HEK293 (cell line): ENCODE results near the gene FOXRED2.

Experiments used
- CTCF ChIA-PET: fragments of 350-600 bp; formaldehyde crosslinking; extraction: SDS; loops from one replicate; lab custom pipeline; 2021; ENCODE audit warnings: antibody characterized with exemption; lab: Yijun Ruan, JAX
- POLR2A ChIA-PET: fragments of 300-600 bp; formaldehyde crosslinking; extraction: SDS; loops from one replicate; lab custom pipeline; 2020; ENCODE audit warnings: antibody characterized with exemption, inconsistent platforms; lab: Yijun Ruan, JAX
- H3K27ac ChIP-seq: fragments of 200-500 bp; sonication (Bioruptor generic); 2 replicates; pipeline ENCODE4 v1.5.1; 2014; ENCODE audit warnings: low read depth, low read length, control low read depth, inconsistent platforms; ENCODE audit errors: extremely low read depth
- H3K36me3 ChIP-seq, 2 experiments: fragments of 200-500 bp in 1 of 2; sonication (Bioruptor generic) in 1 of 2; 1 replicate in 1 of 2; 2 replicates in 1 of 2; pipeline ENCODE4 v1.5.1; 2014 to 2017; ENCODE audit warnings: inconsistent platforms in 2 of 2, low read length in 2 of 2; ENCODE audit not compliant: control insufficient read depth in 2 of 2, insufficient read depth in 1 of 2
- H3K4me1 ChIP-seq: fragments of 200-500 bp; sonication (Bioruptor generic); 2 replicates; pipeline ENCODE4 v1.5.1; 2014; ENCODE audit warnings: mild to moderate bottlenecking, low read length, inconsistent platforms; ENCODE audit not compliant: control insufficient read depth, insufficient read depth
- H3K4me3 ChIP-seq: 2 replicates; pipeline ENCODE4 v1.5.1; 2011; ENCODE audit warnings: low read depth, mild to moderate bottlenecking, control low read depth, low read length, moderate library complexity
- H3K9me3 ChIP-seq: fragments of 200-500 bp; sonication (Bioruptor generic); 2 replicates; pipeline ENCODE4 v1.5.1; 2014; ENCODE audit warnings: low read depth, low read length, inconsistent platforms; ENCODE audit not compliant: control insufficient read depth, insufficient read depth
- BCL11A ChIP-seq: fragments of 450-650 bp; formaldehyde crosslinking; IDR thresholded peaks from 2 replicates; pipeline ENCODE4 v1.5.1; 2016; ENCODE audit warnings: low read depth, missing biosample characterization, missing genetic modification characterization
- GFI1B ChIP-seq: fragments of 450-650 bp; formaldehyde crosslinking; IDR thresholded peaks from 2 replicates; pipeline ENCODE4 v1.5.1; 2016; ENCODE audit warnings: missing biosample characterization, missing genetic modification characterization
- KLF1 ChIP-seq: fragments of 450-650 bp; formaldehyde crosslinking; IDR thresholded peaks from 2 replicates; pipeline ENCODE4 v1.5.1; 2016; ENCODE audit warnings: missing biosample characterization, missing genetic modification characterization
- ZNF140 ChIP-seq: fragments of 450-650 bp; formaldehyde crosslinking; IDR thresholded peaks from 2 replicates; pipeline ENCODE4 v1.5.1; 2016; ENCODE audit warnings: missing biosample characterization, missing genetic modification characterization
- ZNF16 ChIP-seq: fragments of 450-650 bp; formaldehyde crosslinking; IDR thresholded peaks from 2 replicates; pipeline ENCODE4 v1.5.1; 2016; ENCODE audit warnings: low read depth, missing biosample characterization, missing genetic modification characterization
- ZNF2 ChIP-seq: fragments of 450-650 bp; formaldehyde crosslinking; IDR thresholded peaks from 2 replicates; pipeline ENCODE4 v1.5.1; 2016; ENCODE audit warnings: missing biosample characterization, missing genetic modification characterization
- ZNF211 ChIP-seq: fragments of 450-650 bp; formaldehyde crosslinking; IDR thresholded peaks from 2 replicates; pipeline ENCODE4 v1.5.1; 2016; ENCODE audit warnings: low read depth, missing biosample characterization, missing genetic modification characterization
- ZNF37A ChIP-seq: fragments of 450-650 bp; IDR thresholded peaks from 2 replicates; pipeline ENCODE4 v1.5.1; 2018; ENCODE audit warnings: missing biosample characterization, missing genetic modification characterization
- ZNF391 ChIP-seq: fragments of 450-650 bp; formaldehyde crosslinking; IDR thresholded peaks from 2 replicates; pipeline ENCODE4 v1.5.1; 2016; ENCODE audit warnings: low read depth, missing biosample characterization, missing genetic modification characterization, borderline replicate concordance
- ZNF423 ChIP-seq: fragments of 450-650 bp; formaldehyde crosslinking; IDR thresholded peaks from 2 replicates; pipeline ENCODE4 v1.5.1; 2016; ENCODE audit warnings: missing biosample characterization, missing genetic modification characterization
- ZNF555 ChIP-seq: fragments of 450-650 bp; formaldehyde crosslinking; conservative IDR thresholded peaks from 2 replicates; pipeline ENCODE4 v1.5.1; 2017; ENCODE audit warnings: missing biosample characterization, mild to moderate bottlenecking, missing genetic modification characterization, inconsistent platforms
- ZNF561 ChIP-seq: fragments of 450-650 bp; IDR thresholded peaks from 2 replicates; pipeline ENCODE4 v1.5.1; 2018; ENCODE audit warnings: missing biosample characterization, missing genetic modification characterization, borderline replicate concordance
- ZNF585B ChIP-seq: fragments of 450-650 bp; formaldehyde crosslinking; IDR thresholded peaks from 2 replicates; pipeline ENCODE4 v1.5.1; 2016; ENCODE audit warnings: missing biosample characterization, missing genetic modification characterization
- ZNF76 ChIP-seq: fragments of 450-650 bp; formaldehyde crosslinking; IDR thresholded peaks from 2 replicates; pipeline ENCODE4; 2016; ENCODE audit warnings: low read depth, missing biosample characterization, missing genetic modification characterization, borderline replicate concordance
- TF ChIP-seq, protein P1 (sequence below): fragments of 450-650 bp; formaldehyde crosslinking; IDR thresholded peaks from 2 replicates; pipeline ENCODE4 v1.5.1; 2016; ENCODE audit warnings: missing biosample characterization, missing genetic modification characterization, low read depth
- TF ChIP-seq, protein P2 (sequence below): fragments of 450-650 bp; formaldehyde crosslinking; IDR thresholded peaks from 2 replicates; pipeline ENCODE4 v1.5.1; 2016; ENCODE audit warnings: missing biosample characterization, missing genetic modification characterization
- TF ChIP-seq, protein P3 (sequence below): fragments of 450-650 bp; formaldehyde crosslinking; conservative IDR thresholded peaks from 2 replicates; pipeline ENCODE4 v1.5.1; 2016; ENCODE audit warnings: low read depth, missing biosample characterization, missing genetic modification characterization
- TF ChIP-seq, protein P4 (sequence below): fragments of 450-650 bp; formaldehyde crosslinking; IDR thresholded peaks from 2 replicates; pipeline ENCODE4 v1.5.1; 2016; ENCODE audit warnings: missing biosample characterization, missing genetic modification characterization
- TF ChIP-seq, protein P5 (sequence below): fragments of 450-650 bp; formaldehyde crosslinking; IDR thresholded peaks from 2 replicates; pipeline ENCODE4 v1.5.1; 2016; ENCODE audit warnings: missing biosample characterization, missing genetic modification characterization, borderline replicate concordance
- TF ChIP-seq, protein P6 (sequence below): fragments of 450-650 bp; formaldehyde crosslinking; IDR thresholded peaks from 2 replicates; pipeline ENCODE4 v1.5.1; 2017; ENCODE audit warnings: missing biosample characterization, missing genetic modification characterization

FOXRED2 gene

DNA sequence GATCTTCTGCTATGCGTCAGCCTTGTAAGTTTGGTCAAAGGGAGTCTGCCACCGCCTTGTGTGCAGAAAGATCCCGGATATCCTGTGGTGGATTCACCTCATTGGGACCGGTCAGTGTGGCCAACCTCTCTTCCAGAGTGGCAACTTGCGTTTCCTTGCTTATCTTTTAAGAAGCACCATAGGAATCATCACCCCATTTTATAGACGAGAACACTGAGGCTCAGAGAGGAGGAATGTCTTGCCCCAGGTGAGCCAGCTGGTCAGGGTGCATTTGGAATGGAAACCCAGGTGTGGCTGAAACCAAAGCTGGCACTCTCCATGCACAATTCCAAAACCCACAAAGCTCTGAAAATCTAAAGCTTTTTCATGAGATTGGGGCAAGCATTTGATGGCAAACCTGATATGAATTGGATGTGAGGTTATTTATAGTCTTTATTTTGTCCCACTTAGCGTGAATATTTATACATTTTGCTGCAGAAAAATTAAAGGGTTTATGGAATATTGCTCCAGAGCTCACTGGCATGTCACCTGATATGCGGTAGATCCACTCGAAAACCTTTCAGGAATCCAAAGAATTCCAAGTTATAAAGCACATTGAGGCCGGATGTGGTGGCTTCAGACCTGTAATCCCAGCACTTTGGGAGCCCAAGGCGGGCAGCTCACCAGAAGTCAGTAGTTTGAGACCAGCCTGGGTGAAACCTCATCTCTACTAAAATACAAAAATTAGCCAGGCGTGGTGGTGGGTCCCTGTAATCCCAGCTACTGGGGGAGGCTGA is 34.2 kb upstream of the FOXRED2 start:
- H3K9me3 ChIP-seq = no peaks in the 10 kb centered on the region
- CTCF ChIA-PET = interaction anchor here (0.6 to 2.9 kb wide), 6 partner anchors 10 to 396 kb away, joined by 3 to 29 read pairs (median 4); no protein-coding TSS in a partner anchor
- no peaks in the 10 kb centered on the region for H3K36me3 ChIP-seq
- no peaks in the 10 kb centered on the region for H3K4me1 ChIP-seq
- TF ChIP-seq ZNF76 (no peak), ZNF555 (tag by site-specific recombination) (no peak), ZNF423 (no peak)
- no peak overlapping the region for H3K4me3 ChIP-seq
- no peak overlapping the region for H3K27ac ChIP-seq
- POLR2A ChIA-PET = interaction anchor here (0.8 to 1.3 kb wide), 2 partner anchors 12 to 235 kb away, joined by 3 read pairs; partner anchors contain the start of genes EIF3D and IFT27

DNA sequence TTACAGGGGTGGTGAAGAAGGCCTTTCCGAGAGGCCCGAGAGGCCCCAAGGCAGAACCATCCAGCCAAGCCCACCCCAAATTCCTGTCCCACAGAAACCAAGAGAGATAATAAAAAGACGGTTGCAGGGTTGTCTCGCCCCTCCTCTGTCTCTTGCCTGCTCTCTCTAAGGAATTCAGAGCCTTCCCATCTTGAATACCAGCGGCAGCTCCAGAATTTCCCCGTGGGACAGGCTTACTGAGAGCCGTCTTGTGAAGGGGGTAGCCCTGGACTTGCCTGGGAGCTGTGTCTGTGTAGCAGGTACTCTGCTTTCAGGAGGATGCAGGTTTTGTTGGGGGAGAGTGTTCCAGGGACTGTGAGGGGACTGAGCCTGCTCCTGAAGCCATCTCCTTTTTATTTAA is 31.7 kb upstream of the FOXRED2 start:
- ChIA-PET CTCF (interaction anchor here (0.6 to 2.6 kb wide), 5 partner anchors 28 to 318 kb away, joined by 3 to 15 read pairs (median 3); no protein-coding TSS in a partner anchor), POLR2A (no interaction called here)
- Histone ChIP-seq H3K4me1 (no peaks in the 10 kb centered on the region), H3K36me3 (no peaks in the 10 kb centered on the region), H3K4me3 (no peak overlapping the region), H3K27ac (no peak overlapping the region), H3K9me3 (no peaks in the 10 kb centered on the region)
- no peak for TF ChIP-seq BCL11A (tag by site-specific recombination)
- no peak for TF ChIP-seq ZNF2 (tag by site-specific recombination)
- TF ChIP-seq, protein P1, sequence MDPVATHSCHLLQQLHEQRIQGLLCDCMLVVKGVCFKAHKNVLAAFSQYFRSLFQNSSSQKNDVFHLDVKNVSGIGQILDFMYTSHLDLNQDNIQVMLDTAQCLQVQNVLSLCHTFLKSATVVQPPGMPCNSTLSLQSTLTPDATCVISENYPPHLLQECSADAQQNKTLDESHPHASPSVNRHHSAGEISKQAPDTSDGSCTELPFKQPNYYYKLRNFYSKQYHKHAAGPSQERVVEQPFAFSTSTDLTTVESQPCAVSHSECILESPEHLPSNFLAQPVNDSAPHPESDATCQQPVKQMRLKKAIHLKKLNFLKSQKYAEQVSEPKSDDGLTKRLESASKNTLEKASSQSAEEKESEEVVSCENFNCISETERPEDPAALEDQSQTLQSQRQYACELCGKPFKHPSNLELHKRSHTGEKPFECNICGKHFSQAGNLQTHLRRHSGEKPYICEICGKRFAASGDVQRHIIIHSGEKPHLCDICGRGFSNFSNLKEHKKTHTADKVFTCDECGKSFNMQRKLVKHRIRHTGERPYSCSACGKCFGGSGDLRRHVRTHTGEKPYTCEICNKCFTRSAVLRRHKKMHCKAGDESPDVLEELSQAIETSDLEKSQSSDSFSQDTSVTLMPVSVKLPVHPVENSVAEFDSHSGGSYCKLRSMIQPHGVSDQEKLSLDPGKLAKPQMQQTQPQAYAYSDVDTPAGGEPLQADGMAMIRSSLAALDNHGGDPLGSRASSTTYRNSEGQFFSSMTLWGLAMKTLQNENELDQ (tag by site-specific recombination) = no peak
- TF ChIP-seq, protein P2, sequence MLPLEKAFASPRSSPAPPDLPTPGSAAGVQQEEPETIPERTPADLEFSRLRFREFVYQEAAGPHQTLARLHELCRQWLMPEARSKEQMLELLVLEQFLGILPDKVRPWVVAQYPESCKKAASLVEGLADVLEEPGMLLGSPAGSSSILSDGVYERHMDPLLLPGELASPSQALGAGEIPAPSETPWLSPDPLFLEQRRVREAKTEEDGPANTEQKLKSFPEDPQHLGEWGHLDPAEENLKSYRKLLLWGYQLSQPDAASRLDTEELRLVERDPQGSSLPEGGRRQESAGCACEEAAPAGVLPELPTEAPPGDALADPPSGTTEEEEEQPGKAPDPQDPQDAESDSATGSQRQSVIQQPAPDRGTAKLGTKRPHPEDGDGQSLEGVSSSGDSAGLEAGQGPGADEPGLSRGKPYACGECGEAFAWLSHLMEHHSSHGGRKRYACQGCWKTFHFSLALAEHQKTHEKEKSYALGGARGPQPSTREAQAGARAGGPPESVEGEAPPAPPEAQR (tag by site-specific recombination) = no peak
- no peak for TF ChIP-seq GFI1B
- TF ChIP-seq ZNF140 = no peak
- TF ChIP-seq ZNF585B (tag by site-specific recombination) = no peak
- TF ChIP-seq ZNF16 = no peak
- TF ChIP-seq, protein P3, sequence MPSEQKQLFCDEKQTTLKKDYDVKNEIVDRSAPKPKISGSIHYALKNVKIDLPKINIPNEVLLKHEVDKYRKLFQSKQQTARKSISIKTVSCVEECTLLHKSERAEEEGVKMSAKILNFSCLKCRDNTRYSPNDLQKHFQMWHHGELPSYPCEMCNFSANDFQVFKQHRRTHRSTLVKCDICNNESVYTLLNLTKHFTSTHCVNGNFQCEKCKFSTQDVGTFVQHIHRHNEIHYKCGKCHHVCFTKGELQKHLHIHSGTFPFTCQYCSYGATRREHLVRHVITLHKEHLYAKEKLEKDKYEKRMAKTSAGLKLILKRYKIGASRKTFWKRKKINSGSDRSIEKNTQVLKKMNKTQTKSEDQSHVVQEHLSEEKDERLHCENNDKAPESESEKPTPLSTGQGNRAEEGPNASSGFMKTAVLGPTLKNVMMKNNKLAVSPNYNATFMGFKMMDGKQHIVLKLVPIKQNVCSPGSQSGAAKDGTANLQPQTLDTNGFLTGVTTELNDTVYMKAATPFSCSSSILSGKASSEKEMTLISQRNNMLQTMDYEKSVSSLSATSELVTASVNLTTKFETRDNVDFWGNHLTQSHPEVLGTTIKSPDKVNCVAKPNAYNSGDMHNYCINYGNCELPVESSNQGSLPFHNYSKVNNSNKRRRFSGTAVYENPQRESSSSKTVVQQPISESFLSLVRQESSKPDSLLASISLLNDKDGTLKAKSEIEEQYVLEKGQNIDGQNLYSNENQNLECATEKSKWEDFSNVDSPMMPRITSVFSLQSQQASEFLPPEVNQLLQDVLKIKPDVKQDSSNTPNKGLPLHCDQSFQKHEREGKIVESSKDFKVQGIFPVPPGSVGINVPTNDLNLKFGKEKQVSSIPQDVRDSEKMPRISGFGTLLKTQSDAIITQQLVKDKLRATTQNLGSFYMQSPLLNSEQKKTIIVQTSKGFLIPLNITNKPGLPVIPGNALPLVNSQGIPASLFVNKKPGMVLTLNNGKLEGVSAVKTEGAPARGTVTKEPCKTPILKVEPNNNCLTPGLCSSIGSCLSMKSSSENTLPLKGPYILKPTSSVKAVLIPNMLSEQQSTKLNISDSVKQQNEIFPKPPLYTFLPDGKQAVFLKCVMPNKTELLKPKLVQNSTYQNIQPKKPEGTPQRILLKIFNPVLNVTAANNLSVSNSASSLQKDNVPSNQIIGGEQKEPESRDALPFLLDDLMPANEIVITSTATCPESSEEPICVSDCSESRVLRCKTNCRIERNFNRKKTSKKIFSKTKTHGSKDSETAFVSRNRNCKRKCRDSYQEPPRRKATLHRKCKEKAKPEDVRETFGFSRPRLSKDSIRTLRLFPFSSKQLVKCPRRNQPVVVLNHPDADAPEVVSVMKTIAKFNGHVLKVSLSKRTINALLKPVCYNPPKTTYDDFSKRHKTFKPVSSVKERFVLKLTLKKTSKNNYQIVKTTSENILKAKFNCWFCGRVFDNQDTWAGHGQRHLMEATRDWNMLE (tag by site-specific recombination) = no peak
- TF ChIP-seq, protein P4, sequence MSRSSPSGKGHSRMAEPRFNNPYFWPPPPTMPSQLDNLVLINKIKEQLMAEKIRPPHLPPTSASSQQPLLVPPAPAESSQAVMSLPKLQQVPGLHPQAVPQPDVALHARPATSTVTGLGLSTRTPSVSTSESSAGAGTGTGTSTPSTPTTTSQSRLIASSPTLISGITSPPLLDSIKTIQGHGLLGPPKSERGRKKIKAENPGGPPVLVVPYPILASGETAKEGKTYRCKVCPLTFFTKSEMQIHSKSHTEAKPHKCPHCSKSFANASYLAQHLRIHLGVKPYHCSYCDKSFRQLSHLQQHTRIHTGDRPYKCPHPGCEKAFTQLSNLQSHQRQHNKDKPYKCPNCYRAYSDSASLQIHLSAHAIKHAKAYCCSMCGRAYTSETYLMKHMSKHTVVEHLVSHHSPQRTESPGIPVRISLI (tag by site-specific recombination) = no peak
- no peak for TF ChIP-seq ZNF561 (tag by site-specific recombination)
- TF ChIP-seq, protein P5, sequence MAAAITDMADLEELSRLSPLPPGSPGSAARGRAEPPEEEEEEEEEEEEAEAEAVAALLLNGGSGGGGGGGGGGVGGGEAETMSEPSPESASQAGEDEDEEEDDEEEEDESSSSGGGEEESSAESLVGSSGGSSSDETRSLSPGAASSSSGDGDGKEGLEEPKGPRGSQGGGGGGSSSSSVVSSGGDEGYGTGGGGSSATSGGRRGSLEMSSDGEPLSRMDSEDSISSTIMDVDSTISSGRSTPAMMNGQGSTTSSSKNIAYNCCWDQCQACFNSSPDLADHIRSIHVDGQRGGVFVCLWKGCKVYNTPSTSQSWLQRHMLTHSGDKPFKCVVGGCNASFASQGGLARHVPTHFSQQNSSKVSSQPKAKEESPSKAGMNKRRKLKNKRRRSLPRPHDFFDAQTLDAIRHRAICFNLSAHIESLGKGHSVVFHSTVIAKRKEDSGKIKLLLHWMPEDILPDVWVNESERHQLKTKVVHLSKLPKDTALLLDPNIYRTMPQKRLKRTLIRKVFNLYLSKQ (tag by site-specific recombination) = no peak
- TF ChIP-seq ZNF211 = no peak
- TF ChIP-seq, protein P6, sequence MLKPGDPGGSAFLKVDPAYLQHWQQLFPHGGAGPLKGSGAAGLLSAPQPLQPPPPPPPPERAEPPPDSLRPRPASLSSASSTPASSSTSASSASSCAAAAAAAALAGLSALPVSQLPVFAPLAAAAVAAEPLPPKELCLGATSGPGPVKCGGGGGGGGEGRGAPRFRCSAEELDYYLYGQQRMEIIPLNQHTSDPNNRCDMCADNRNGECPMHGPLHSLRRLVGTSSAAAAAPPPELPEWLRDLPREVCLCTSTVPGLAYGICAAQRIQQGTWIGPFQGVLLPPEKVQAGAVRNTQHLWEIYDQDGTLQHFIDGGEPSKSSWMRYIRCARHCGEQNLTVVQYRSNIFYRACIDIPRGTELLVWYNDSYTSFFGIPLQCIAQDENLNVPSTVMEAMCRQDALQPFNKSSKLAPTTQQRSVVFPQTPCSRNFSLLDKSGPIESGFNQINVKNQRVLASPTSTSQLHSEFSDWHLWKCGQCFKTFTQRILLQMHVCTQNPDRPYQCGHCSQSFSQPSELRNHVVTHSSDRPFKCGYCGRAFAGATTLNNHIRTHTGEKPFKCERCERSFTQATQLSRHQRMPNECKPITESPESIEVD (tag by site-specific recombination) = no peak
- no peak for TF ChIP-seq ZNF391 (tag by site-specific recombination)
- TF ChIP-seq KLF1 (tag by site-specific recombination) = no peak
- TF ChIP-seq ZNF37A = no peak
